ENCODE measurements around the gene PDSS2. TPM values are rescaled to one million over a fixed set of nuclear protein-coding genes. Genes with fewer than 3 reads are reported as not detected.
"Not testable (repeated sequence)": the region's sequence is repeated elsewhere in the genome, so short reads cannot be mapped to it uniquely, and the experiment has no call there.

Gene PDSS2
- total and polyA plus RNA-seq, 11 donors, result 7.2 to 24.4 (median 14.4) TPM

- TF ChIP-seq, protein P1, sequence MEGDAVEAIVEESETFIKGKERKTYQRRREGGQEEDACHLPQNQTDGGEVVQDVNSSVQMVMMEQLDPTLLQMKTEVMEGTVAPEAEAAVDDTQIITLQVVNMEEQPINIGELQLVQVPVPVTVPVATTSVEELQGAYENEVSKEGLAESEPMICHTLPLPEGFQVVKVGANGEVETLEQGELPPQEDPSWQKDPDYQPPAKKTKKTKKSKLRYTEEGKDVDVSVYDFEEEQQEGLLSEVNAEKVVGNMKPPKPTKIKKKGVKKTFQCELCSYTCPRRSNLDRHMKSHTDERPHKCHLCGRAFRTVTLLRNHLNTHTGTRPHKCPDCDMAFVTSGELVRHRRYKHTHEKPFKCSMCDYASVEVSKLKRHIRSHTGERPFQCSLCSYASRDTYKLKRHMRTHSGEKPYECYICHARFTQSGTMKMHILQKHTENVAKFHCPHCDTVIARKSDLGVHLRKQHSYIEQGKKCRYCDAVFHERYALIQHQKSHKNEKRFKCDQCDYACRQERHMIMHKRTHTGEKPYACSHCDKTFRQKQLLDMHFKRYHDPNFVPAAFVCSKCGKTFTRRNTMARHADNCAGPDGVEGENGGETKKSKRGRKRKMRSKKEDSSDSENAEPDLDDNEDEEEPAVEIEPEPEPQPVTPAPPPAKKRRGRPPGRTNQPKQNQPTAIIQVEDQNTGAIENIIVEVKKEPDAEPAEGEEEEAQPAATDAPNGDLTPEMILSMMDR (IDR thresholded peaks at IDR 0.05), result no peak
- TF ChIP-seq POLR2A (IDR thresholded peaks at IDR 0.05), result no peak
- DNase-seq (no peak), ATAC-seq (no peak)
- H3K4me3 ChIP-seq, result no peak overlapping the region
- no peak overlapping the region for H3K27ac ChIP-seq
- H3K9me3 ChIP-seq, result peaks cover 0 to 5% (median 0%) of the 10 kb centered on the region in 12 donors
- 92 to 96% (median 93%) methylated on average over 3 of the region's 3 CpGs for WGBS, 4 donors
- H3K4me1 ChIP-seq, result peaks cover 0 to 10% (median 2%) of the 10 kb centered on the region in 12 donors
- no peaks in the 10 kb centered on the region for H3K27me3 ChIP-seq
- intact Hi-C loops (cut with DNase I), result no loop called here
- no peaks in the 10 kb centered on the region for H3K36me3 ChIP-seq
Observed at GRCh38 chr6:107434812-107435211, 24.6 kb downstream of the PDSS2 start.

- H3K4me3 ChIP-seq; intact Hi-C loops (cut with DNase I); H3K27me3 ChIP-seq; H3K36me3 ChIP-seq; H3K4me1 ChIP-seq; ATAC-seq; DNase-seq; H3K27ac ChIP-seq: not testable (repeated sequence)
- peaks cover 0 to 14% (median 7%) of the 10 kb centered on the region in 12 donors for H3K9me3 ChIP-seq
- 64 to 97% (median 92%) methylated on average over 6 of the region's 6 CpGs for WGBS, 4 donors
Observed at GRCh38 chr6:107425951-107426350, 33.4 kb downstream of the PDSS2 start.

DNA sequence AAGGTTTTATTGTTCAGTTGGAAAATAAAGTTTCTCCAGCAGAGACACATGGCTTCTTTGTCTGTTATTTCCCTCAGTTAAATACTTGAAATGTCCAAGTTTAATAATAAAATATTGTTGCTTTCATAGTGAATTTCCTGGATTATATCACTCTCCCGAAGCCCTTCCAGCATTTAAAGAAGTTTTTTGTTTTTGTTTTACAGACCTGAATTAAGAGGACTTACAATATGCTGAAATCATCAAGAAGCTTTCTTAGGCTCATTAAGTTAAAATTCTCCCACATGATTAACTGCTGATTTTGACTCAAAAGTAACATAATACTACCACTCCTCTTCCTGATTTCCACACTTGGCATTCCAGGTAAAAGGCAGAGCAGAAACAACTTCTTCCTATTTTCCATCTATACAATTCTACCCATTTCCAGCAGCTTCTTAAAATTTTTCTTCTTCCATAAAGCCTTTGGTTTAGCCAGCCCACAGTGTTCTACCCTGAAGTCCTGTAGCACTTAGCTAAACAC lies 35.8 kb downstream of the PDSS2 start:
- H3K4me1 ChIP-seq, result peaks cover 0 to 8% (median 0%) of the 10 kb centered on the region in 12 donors
- WGBS, 4 donors, result 33 to 57% (median 41%) methylated on average over 1 of the region's 1 CpG
- peaks cover 0 to 14% (median 7%) of the 10 kb centered on the region in 12 donors for H3K9me3 ChIP-seq
- intact Hi-C loops (cut with DNase I), result no loop called here
- no peak for DNase-seq
- H3K27me3 ChIP-seq, result no peaks in the 10 kb centered on the region
- TF ChIP-seq, protein P1 (IDR thresholded peaks at IDR 0.05), result no peak
- TF ChIP-seq POLR2A (IDR thresholded peaks at IDR 0.05), result no peak
- no peak overlapping the region for H3K4me3 ChIP-seq
- ATAC-seq, result no peak
- no peaks in the 10 kb centered on the region for H3K36me3 ChIP-seq
- no peak overlapping the region for H3K27ac ChIP-seq

DNA sequence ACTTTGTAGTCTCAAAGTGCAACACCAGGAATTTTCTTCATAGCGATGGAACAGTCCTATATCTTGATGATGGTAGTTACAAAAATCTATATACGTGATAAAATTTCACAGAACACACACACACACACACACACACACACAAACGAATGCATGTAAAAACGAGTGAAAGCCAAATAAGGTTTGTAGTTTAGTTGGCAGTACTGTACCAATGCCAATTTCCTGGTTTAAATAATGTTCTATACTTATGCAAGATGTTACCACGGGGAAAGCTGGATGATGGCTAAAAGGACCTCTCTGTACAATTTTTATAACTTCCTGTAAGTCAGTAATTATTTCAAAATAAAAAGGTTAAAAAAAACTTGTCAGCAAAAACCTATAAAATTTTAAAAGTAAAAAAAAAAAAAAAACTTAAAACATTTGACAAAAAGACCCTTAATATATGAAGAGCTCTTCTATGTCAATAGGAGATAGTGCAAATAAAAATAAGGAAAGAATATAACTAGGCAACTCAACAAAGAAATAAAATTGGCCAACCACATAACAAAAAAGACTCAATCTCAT lies 37.6 kb downstream of the PDSS2 start:
- H3K4me3 ChIP-seq, result no peak overlapping the region
- TF ChIP-seq POLR2A (IDR thresholded peaks at IDR 0.05), result no peak
- peaks cover 0 to 12% (median 7%) of the 10 kb centered on the region in 12 donors for H3K9me3 ChIP-seq
- no peak overlapping the region for H3K27ac ChIP-seq
- H3K4me1 ChIP-seq, result peaks cover 0 to 8% (median 0%) of the 10 kb centered on the region in 12 donors
- 73 to 78% (median 76%) methylated on average over 5 of the region's 5 CpGs for WGBS, 4 donors
- ATAC-seq (no peak), DNase-seq (no peak)
- H3K27me3 ChIP-seq, result no peaks in the 10 kb centered on the region
- intact Hi-C loops (cut with DNase I), result no loop called here
- no peaks in the 10 kb centered on the region for H3K36me3 ChIP-seq

DNA sequence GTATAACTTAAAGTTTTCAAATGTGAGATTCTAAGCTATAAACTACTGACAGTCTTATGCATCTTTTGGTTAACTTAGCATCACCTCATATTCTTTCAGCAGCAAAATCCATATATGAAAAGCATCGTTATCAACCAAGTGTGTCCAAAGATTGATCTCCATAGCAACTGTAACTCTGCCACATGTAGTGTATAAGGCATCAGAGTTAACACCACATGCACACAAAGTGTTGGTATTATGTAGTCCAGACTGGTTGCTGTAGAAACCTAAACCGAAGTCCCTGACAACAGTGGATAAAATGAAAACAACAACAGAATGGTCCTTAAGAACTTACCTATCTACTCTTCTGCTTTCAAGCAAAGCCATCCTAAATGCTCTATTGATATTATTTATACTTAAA lies 39.6 kb downstream of the PDSS2 start:
- Histone ChIP-seq H3K9me3 (no peaks in the 10 kb centered on the region), H3K36me3 (no peaks in the 10 kb centered on the region), H3K27me3 (no peaks in the 10 kb centered on the region), H3K4me1 (peaks cover 0 to 9% (median under 1%) of the 10 kb centered on the region in 12 donors), H3K27ac (no peak overlapping the region), H3K4me3 (no peak overlapping the region)
- no peak for DNase-seq
- TF ChIP-seq, protein P1 (IDR thresholded peaks at IDR 0.05), result no peak
- TF ChIP-seq POLR2A (IDR thresholded peaks at IDR 0.05), result no peak
- no peak for ATAC-seq
- intact Hi-C loops (cut with DNase I), result no loop called here
- WGBS, 4 donors, result 33 to 58% (median 46%) methylated on average over 2 of the region's 2 CpGs

Measured in heart left ventricle (tissue), 16 donors.